22Rv1 (cell line): Measurements from ENCODE around the gene GCC1.

ENCODE experiments used
- ZFX ChIP-seq: fragments of 450-650 bp; IDR thresholded peaks from 2 replicates; pipeline ENCODE4 v1.6.1; 2017; ENCODE audit warnings: antibody characterized with exemption, borderline replicate concordance
- TF ChIP-seq, protein P1 (sequence below): fragments of 450-650 bp; IDR thresholded peaks from 2 replicates; pipeline ENCODE4 v1.5.1; 2017; ENCODE audit warnings: mild to moderate bottlenecking

DNA sequence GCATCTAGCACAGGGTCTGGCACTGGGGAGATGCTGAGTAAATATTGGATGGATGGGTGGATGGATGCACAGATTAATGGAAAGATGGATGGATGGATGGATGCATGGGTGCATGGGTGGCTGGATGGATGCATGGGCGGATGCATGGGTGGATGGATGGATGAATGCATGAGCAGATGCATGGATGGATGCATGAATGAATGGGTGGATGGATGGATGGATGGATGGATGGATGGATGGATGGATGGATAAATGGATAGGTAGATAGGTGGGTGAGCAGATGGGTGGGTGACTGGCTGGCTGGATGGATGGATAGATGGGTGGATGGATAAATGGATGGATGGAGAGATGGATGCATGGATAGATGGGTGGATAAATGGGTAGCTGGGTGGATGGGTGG lies 26.9 kb upstream of the GCC1 start:
- TF ChIP-seq, protein P1, sequence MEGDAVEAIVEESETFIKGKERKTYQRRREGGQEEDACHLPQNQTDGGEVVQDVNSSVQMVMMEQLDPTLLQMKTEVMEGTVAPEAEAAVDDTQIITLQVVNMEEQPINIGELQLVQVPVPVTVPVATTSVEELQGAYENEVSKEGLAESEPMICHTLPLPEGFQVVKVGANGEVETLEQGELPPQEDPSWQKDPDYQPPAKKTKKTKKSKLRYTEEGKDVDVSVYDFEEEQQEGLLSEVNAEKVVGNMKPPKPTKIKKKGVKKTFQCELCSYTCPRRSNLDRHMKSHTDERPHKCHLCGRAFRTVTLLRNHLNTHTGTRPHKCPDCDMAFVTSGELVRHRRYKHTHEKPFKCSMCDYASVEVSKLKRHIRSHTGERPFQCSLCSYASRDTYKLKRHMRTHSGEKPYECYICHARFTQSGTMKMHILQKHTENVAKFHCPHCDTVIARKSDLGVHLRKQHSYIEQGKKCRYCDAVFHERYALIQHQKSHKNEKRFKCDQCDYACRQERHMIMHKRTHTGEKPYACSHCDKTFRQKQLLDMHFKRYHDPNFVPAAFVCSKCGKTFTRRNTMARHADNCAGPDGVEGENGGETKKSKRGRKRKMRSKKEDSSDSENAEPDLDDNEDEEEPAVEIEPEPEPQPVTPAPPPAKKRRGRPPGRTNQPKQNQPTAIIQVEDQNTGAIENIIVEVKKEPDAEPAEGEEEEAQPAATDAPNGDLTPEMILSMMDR = no peak
- no peak for TF ChIP-seq ZFX
